HG03108 (cell line): ENCODE measurements around the gene ATG12.
"Not testable (repeated sequence)": the region's sequence is repeated elsewhere in the genome, so short reads cannot be mapped to it uniquely, and the experiment has no call there.

ENCODE experiments used
- ATAC-seq: cut with Tn5 transposase; IDR thresholded peaks from one replicate; pipeline ENCODE4 v1.9.1; 2021; ENCODE audit warnings: moderate library complexity; ENCODE audit not compliant: unreplicated experiment

ATG12 gene

GRCh38 chr5:115841382-115842088 is at the start of gene ATG12, which contains the start of gene AP3S1:
ATG12 (minus strand) TSS chr5:115841565; CDS start chr5:115841552, 13 bp downstream.
AP3S1 (plus strand) TSS chr5:115841935; CDS start chr5:115842038, 103 bp downstream.
- ATAC-seq, result peak; percentile 77

GRCh38 chr5:115888027-115888426 is 46.7 kb upstream of the ATG12 start:
- ATAC-seq, result no peak

- ATAC-seq, result not testable (repeated sequence)
Observed at GRCh38 chr5:115885208-115885607, 43.8 kb upstream of the ATG12 start.

GRCh38 chr5:115884704-115885103 is 43.3 kb upstream of the ATG12 start:
- ATAC-seq, result no peak

GRCh38 chr5:115882434-115882833 is 41.1 kb upstream of the ATG12 start:
- not testable (repeated sequence) for ATAC-seq

- ATAC-seq, result not testable (repeated sequence)
Observed at GRCh38 chr5:115877342-115877741, 36.0 kb upstream of the ATG12 start.

- ATAC-seq, result no peak
Observed at GRCh38 chr5:115875447-115875846, 34.1 kb upstream of the ATG12 start.

- ATAC-seq, result no peak
Observed at GRCh38 chr5:115873392-115873791, 32.0 kb upstream of the ATG12 start.

GRCh38 chr5:115872447-115872846 is 31.1 kb upstream of the ATG12 start:
- no peak for ATAC-seq

- ATAC-seq, result no peak
Observed at GRCh38 chr5:115869256-115869795, 28.0 kb upstream of the ATG12 start.

GRCh38 chr5:115859378-115859777 is 18.0 kb upstream of the ATG12 start:
- ATAC-seq, result no peak

GRCh38 chr5:115858396-115858795 is 17.0 kb upstream of the ATG12 start:
- no peak for ATAC-seq

GRCh38 chr5:115857626-115858349 is 16.4 kb upstream of the ATG12 start:
- no peak for ATAC-seq

GRCh38 chr5:115857057-115857479 is 15.7 kb upstream of the ATG12 start:
- no peak for ATAC-seq

- ATAC-seq, result no peak
Observed at GRCh38 chr5:115855959-115856358, 14.6 kb upstream of the ATG12 start.

- no peak for ATAC-seq
Observed at GRCh38 chr5:115854139-115854538, 12.8 kb upstream of the ATG12 start.

- no peak for ATAC-seq
Observed at GRCh38 chr5:115850744-115851416, 9.5 kb upstream of the ATG12 start.

- ATAC-seq, result no peak
Observed at GRCh38 chr5:115849258-115849798, 8.0 kb upstream of the ATG12 start.

- ATAC-seq, result no peak
Observed at GRCh38 chr5:115847290-115847689, 5.9 kb upstream of the ATG12 start.

- ATAC-seq, result no peak
Observed at GRCh38 chr5:115844321-115844817, 3.0 kb upstream of the ATG12 start.
